Activated CD4-positive, alpha-beta T cell treated with anti-CD3 and anti-CD28 coated beads for 4 hours (primary cell): ENCODE measurements around the gene BLOC1S4.

Experiments
- DNase-seq, 2 donors: peaks; one replicate each; pipeline ENCODE4 v3.0.0-alpha.2; 2020

The BLOC1S4 gene

DNA sequence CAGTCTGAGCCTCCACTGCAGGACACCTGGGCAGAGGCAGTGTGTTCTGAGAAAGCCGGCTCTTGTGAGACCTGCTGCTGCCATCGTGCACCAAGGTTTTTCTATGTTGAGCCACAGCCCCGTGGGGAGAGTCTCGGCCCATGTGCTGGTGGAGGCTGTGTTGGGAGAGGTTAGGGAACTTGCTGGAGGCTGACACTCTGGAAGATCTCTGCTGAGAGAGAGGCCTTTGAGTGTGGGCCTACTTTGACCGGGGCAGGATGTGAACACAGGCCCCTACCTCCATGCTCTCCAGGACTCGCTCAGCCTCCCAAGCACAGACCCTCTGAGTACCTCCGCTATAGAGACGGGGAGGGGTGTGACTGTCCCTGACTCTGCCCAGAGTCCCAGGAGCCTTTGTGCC, 23.6 kb upstream of the BLOC1S4 start:
- no peak for DNase-seq

- DNase-seq, result no peak
These were observed 23.2 kb upstream of the BLOC1S4 start for GRCh38 chr4:6692806-6693205.

DNA sequence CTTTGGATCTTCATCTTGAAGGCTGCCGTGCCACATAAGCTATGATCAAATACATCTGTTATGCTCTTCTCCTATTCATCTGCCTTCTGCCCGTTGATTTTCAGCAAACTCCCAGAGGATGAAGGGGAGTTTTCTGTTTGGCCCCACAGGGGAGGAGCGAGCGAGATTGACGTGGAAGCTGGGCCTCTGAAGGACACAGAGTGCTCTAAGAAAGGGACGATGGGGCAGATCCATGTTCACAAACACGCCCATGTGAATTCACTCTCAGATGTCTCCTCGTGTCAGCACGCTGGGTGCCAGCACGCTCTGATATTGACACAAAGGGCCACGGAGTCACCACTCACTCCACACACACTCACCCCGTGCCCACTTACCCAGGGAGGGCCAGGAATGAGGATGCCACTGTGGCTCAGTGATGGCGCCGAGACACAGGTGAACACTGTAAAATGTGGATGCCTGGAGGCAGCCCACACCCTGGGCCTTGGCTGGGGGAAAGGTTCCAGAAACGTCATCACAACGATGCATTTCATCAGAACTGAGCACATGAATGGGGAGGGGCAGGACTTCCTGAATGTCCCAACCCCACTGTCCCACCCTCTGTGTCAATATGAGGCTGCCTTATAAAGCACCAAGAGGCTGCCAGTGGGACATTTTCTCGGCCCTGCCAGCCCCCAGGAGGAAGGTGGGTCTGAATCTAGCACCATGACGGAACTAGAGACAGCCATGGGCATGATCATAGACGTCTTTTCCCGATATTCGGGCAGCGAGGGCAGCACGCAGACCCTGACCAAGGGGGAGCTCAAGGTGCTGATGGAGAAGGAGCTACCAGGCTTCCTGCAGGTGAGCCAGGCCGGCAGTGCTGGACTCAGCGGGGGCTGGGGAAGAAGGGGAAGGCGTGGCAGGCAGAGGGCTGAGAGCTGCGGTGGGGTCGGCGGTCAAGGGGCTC, 22.5 kb upstream of the BLOC1S4 start, which contains the start of gene S100P:
TSS of gene S100P (plus strand) at position 648 of the 946 bp plus-strand sequence. CDS start at position 703, 55 bp downstream.
- DNase-seq, result no peak

- no peak for DNase-seq
These were observed 21.6 kb upstream of the BLOC1S4 start for GRCh38 chr4:6694177-6694901.

- peak; percentile 37 to 43 for DNase-seq
These were observed 20.0 kb upstream of the BLOC1S4 start for GRCh38 chr4:6695660-6696610.

DNA sequence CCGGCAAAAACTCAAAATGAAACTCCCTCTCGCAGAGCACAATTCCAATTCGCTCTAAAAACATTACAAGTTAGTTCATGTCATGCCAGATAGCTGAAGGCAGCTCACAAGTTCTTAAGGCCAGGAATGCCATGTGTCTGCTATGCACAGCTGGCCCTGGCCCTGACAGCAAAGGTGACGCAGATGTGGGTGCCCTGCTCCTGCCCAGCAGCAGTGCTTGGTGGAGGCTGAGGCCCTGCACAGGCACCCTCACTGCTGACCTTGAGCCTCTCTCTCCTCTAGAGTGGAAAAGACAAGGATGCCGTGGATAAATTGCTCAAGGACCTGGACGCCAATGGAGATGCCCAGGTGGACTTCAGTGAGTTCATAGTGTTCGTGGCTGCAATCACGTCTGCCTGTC, 19.4 kb upstream of the BLOC1S4 start:
- DNase-seq, result no peak

GRCh38 chr4:6697131-6697530, 18.8 kb upstream of the BLOC1S4 start:
- no peak for DNase-seq

DNA sequence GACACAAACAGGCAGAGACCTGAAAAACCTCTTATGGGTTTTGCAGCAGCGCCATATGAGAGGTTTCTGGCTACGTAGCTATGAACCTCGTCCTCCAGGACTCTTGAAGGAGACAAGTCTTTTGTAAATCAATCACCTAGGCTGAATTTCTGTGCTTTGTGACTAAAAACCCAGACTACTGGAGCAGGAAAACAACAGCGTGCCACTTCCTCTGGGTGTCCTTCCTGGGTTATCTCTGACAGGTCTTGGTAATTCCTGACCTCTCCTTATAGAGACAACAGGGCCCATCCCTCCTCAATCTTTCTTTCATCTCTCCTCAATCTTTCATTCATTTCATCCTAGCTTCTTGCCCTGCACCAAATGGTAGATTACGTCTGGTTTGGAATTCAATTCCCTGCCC, 16.6 kb upstream of the BLOC1S4 start:
- DNase-seq, result no peak

GRCh38 chr4:6699903-6700302, 16.1 kb upstream of the BLOC1S4 start:
- no peak for DNase-seq

GRCh38 chr4:6701371-6701770, 14.6 kb upstream of the BLOC1S4 start:
- peak in 1 of 2 donors; percentile 26 for DNase-seq

DNA sequence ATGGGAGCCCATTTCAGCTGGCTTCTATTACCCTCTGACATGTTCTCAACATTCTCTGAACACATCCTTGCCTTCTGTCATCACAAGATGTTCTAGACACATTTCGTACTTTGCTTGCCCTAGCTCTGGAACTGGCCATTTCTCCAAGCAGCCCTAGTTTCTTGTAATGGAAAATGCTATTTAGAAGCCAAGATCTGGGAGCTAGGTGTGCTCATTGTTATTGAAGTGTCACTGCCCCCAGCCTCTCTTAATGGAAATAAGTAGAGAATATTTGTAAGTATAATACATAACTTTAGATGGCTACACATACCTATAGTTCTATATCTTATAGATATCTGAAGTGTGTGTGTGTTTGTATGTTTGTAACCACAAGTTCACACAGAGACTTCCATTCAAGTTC, 13.2 kb upstream of the BLOC1S4 start:
- no peak for DNase-seq

DNA sequence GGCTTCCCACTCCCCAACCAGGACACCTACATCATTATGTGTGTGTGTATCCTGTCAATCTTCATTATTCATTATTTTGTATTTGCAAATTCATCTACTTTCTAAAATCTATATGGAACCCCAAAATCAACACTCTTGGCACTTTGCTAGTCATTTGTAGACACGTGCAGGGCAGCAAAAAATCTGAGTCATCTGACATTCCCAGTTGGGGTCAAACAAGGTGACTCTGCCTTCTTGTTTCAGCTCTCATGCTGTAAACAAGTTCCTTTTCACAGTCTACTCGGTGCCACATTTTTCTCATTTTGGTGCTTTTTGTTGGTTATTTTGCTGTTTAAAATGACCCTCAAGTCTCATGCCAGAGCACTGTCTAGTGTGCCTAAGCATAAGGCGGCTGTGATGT, 12.2 kb upstream of the BLOC1S4 start:
- no peak for DNase-seq

GRCh38 chr4:6705646-6706045, 10.3 kb upstream of the BLOC1S4 start:
- peak in 1 of 2 donors; percentile 21 for DNase-seq

- no peak for DNase-seq
These were observed 9.8 kb upstream of the BLOC1S4 start for GRCh38 chr4:6706173-6706572.

- DNase-seq, result peak; percentile 96 to 97
These were observed 6.5 kb upstream of the BLOC1S4 start, which contains the start of gene MRFAP1L1 for GRCh38 chr4:6709230-6710114. Gene MRFAP1L1 (minus strand): TSS chr4:6709865. CDS start chr4:6709629, 236 bp downstream.

- no peak for DNase-seq
These were observed 5.7 kb upstream of the BLOC1S4 start for GRCh38 chr4:6710282-6710681.

DNA sequence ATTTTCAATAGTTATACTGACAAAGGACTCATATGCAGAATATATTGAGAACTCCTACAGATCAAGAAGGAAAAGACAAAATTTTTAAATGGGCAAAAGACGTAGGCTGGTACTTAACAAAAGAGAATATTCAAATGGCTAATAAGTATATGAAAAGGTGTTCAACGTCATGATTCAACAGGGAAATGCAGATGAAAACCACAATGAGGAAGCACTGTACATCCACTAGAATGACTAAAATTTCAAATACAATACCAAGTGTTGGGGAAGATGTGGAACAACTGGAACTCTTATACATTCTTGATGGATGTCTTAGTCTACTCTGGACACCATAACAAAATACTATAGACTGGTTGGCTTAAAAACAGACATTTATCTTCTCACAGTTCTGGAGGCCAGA, 5.0 kb upstream of the BLOC1S4 start:
- DNase-seq, result no peak

GRCh38 chr4:6714954-6715353, 1.0 kb upstream of the BLOC1S4 start:
- no peak for DNase-seq

- no peak for DNase-seq
These were observed 313 bp upstream of the BLOC1S4 start for GRCh38 chr4:6715704-6716017.

DNA sequence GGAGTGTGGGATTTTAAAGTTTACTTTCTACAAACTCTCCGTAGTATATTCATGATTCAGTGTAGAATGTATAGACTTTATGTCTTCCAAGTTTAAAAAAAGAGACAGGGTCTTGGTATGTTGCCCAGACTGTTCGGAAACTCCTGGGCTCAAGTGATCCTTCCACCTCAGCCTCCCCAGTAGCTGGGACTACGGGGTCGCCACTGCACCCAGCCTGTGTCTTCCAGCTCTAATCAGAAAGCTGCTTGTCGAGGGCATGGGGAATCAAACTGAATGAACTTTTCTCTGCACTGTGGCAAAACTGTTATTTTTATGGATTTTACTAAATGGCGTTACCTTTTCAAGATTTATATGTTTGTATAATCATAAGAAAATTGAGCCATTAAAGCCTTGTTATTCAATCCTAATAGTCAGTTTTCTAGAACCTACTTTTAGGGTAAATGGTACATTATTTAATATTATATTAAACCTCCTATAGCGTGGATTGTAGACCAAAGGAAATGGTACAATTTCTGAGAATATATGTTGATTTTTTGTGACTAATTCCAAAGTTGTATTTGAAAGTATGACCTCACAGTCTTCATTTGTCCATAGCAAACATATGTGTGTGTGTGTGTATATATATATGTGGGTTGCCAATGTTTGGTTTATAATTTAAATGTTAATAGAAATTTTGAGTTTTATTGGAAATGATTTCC, 1.1 kb downstream of the BLOC1S4 start:
- no peak for DNase-seq
